Right lobe of liver (tissue), 4 donors: ENCODE results near the gene IAPP.

Experiments used
- POLR2A ChIP-seq: fragments of 450-650 bp; IDR thresholded peaks from one replicate; pipeline ENCODE4 v1.6.1; 2017; ENCODE audit warnings: antibody characterized with exemption, mild to moderate bottlenecking
- TF ChIP-seq, protein P1 (sequence below), 4 donors: fragments of 200-600 bp in 3 of 4; fragments of 450-650 bp in 1 of 4; IDR thresholded peaks; one replicate each; pipeline versions ENCODE4 v1.5.1 to v1.8.0; 2016 to 2022; ENCODE audit warnings: antibody characterized with exemption in 4 of 4, mild to moderate bottlenecking in 2 of 4
- donor health status: DM: no; HTN: no; CAD: no.
- donor health status: DM: no; HTN: no; CAD: no.
- donor health status: DM: no; HTN: yes; CAD: no.

DNA sequence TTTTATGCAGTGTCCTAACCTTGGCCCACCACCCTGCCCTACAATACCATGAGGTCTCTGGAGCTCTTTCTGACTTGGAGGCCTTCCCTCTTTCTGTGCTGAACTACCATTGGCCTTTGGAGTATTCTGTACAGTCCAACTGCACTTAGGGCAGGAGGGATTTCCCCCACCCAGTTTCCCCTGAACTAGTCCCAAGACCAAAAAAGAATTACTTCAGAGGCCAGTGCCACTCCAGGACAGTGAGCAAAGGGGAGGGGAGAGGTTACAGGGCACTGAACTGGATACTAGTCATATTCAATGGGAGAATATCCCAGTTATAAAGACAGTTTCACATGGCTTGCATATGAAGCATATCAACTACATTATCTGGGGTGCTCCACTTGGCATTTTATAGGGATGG is 44.1 kb upstream of the IAPP start:
- TF ChIP-seq, protein P1, sequence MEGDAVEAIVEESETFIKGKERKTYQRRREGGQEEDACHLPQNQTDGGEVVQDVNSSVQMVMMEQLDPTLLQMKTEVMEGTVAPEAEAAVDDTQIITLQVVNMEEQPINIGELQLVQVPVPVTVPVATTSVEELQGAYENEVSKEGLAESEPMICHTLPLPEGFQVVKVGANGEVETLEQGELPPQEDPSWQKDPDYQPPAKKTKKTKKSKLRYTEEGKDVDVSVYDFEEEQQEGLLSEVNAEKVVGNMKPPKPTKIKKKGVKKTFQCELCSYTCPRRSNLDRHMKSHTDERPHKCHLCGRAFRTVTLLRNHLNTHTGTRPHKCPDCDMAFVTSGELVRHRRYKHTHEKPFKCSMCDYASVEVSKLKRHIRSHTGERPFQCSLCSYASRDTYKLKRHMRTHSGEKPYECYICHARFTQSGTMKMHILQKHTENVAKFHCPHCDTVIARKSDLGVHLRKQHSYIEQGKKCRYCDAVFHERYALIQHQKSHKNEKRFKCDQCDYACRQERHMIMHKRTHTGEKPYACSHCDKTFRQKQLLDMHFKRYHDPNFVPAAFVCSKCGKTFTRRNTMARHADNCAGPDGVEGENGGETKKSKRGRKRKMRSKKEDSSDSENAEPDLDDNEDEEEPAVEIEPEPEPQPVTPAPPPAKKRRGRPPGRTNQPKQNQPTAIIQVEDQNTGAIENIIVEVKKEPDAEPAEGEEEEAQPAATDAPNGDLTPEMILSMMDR (IDR thresholded peaks at IDR 0.05), result no peak
- no peak for TF ChIP-seq POLR2A
